ENCODE data around the gene SCFD2. TPM values are rescaled to one million over a fixed set of nuclear protein-coding genes. Genes with fewer than 3 reads are reported as not detected.
A peak's percentile ranks its signal among the peaks of the same experiment; 100 is the strongest.

The SCFD2 gene
- polyA plus RNA-seq, 2 donors, result 4.8 to 8.2 TPM

- no peak overlapping the region for H3K27ac ChIP-seq (ENCODE audit: low read depth in 2 of 2, low read length in 1 of 2)
- no peaks in the 10 kb centered on the region for H3K9me3 ChIP-seq (ENCODE audit: control insufficient read depth in 2 of 2, insufficient read depth in 1 of 2, low read depth in 1 of 2, low read length in 1 of 2)
- H3K27me3 ChIP-seq (ENCODE audit: control insufficient read depth in 1 of 2, insufficient read depth in 2 of 2, low read length in 2 of 2), result no peaks in the 10 kb centered on the region
- H3K36me3 ChIP-seq (ENCODE audit: control insufficient read depth in 2 of 2, insufficient read depth in 2 of 2, low read length in 1 of 2), result no peaks in the 10 kb centered on the region
- H3K4me3 ChIP-seq (ENCODE audit: low read depth in 1 of 2, low read length in 2 of 2), result no peak overlapping the region
- WGBS, 2 donors, result 51 to 53% methylated on average over 3 of the region's 3 CpGs
- H3K4me1 ChIP-seq (ENCODE audit: control insufficient read depth in 2 of 2, insufficient read depth in 2 of 2, low read length in 1 of 2), result peaks cover 0 to 4% of the 10 kb centered on the region in 2 donors
Measured at GRCh38 chr4:52825460-52826090, 540.3 kb downstream of the SCFD2 start.

GRCh38 chr4:52824603-52825459 is 541.0 kb downstream of the SCFD2 start:
- WGBS, 2 donors, result 56 to 61% methylated on average over 12 of the region's 12 CpGs
- H3K27ac ChIP-seq (ENCODE audit: low read depth in 2 of 2, low read length in 1 of 2), result peak overlapping the region in 1 of 2 donors; percentile 33
- no peaks in the 10 kb centered on the region for H3K9me3 ChIP-seq (ENCODE audit: control insufficient read depth in 2 of 2, insufficient read depth in 1 of 2, low read depth in 1 of 2, low read length in 1 of 2)
- peaks cover 0 to 4% of the 10 kb centered on the region in 2 donors for H3K4me1 ChIP-seq (ENCODE audit: control insufficient read depth in 2 of 2, insufficient read depth in 2 of 2, low read length in 1 of 2)
- H3K4me3 ChIP-seq (ENCODE audit: low read depth in 1 of 2, low read length in 2 of 2), result no peak overlapping the region
- H3K27me3 ChIP-seq (ENCODE audit: control insufficient read depth in 1 of 2, insufficient read depth in 2 of 2, low read length in 2 of 2), result no peaks in the 10 kb centered on the region
- H3K36me3 ChIP-seq (ENCODE audit: control insufficient read depth in 2 of 2, insufficient read depth in 2 of 2, low read length in 1 of 2), result no peaks in the 10 kb centered on the region

DNA sequence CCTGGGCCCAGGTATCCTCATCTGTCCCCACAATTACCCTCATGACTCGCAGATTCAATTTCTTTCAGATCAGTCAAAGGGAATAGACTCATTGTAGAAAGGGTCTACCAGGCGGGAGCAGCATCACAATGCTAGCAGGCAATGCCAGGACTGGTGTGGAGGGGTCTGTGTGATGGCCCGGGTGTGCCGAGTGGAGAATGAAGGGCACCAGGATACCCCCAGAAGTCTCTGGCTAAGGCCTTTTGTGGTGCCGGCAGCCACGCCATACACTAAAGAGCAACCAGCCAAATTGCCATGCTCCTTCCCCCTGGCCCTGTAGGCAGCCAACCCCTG is 541.6 kb downstream of the SCFD2 start:
- Histone ChIP-seq H3K27ac (ENCODE audit: low read depth in 2 of 2, low read length in 1 of 2) (peak overlapping the region in 1 of 2 donors; percentile 33), H3K36me3 (ENCODE audit: control insufficient read depth in 2 of 2, insufficient read depth in 2 of 2, low read length in 1 of 2) (no peaks in the 10 kb centered on the region)

DNA sequence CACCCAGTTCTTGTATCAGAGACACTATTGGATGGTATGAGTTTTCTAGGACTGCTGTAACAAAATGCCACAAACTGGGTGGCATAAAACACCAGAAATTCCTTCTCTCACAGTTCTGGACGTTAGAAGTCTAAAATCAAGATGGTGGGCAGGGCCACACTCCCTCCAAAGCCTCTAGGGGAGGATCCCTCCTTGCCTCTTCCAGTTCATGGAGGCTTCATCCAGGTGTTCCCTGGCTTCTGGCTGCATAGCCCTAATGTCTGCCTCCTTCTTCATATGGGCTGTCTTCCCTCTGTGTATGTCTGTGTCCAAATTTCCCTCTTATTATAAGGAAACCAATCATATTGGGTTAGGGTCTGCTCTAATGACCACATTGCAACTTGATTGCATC is 542.2 kb downstream of the SCFD2 start:
- no peak overlapping the region for H3K4me3 ChIP-seq (ENCODE audit: low read depth in 1 of 2, low read length in 2 of 2)

More for the DNA sequence above, 541.6 kb downstream of the SCFD2 start:
- WGBS, 2 donors, result 88 to 90% methylated on average over 6 of the region's 6 CpGs
- peaks cover 0 to 4% of the 10 kb centered on the region in 2 donors for H3K4me1 ChIP-seq (ENCODE audit: control insufficient read depth in 2 of 2, insufficient read depth in 2 of 2, low read length in 1 of 2)
- H3K27me3 ChIP-seq (ENCODE audit: control insufficient read depth in 1 of 2, insufficient read depth in 2 of 2, low read length in 2 of 2), result no peaks in the 10 kb centered on the region
- H3K9me3 ChIP-seq (ENCODE audit: control insufficient read depth in 2 of 2, insufficient read depth in 1 of 2, low read depth in 1 of 2, low read length in 1 of 2), result no peaks in the 10 kb centered on the region
- H3K4me3 ChIP-seq (ENCODE audit: low read depth in 1 of 2, low read length in 2 of 2), result no peak overlapping the region

More for the DNA sequence above, 542.2 kb downstream of the SCFD2 start:
- no peaks in the 10 kb centered on the region for H3K36me3 ChIP-seq (ENCODE audit: control insufficient read depth in 2 of 2, insufficient read depth in 2 of 2, low read length in 1 of 2)
- H3K4me1 ChIP-seq (ENCODE audit: control insufficient read depth in 2 of 2, insufficient read depth in 2 of 2, low read length in 1 of 2), result peaks cover 0 to 4% of the 10 kb centered on the region in 2 donors
- H3K27ac ChIP-seq (ENCODE audit: low read depth in 2 of 2, low read length in 1 of 2), result no peak overlapping the region
- no peaks in the 10 kb centered on the region for H3K9me3 ChIP-seq (ENCODE audit: control insufficient read depth in 2 of 2, insufficient read depth in 1 of 2, low read depth in 1 of 2, low read length in 1 of 2)
- 67 to 72% methylated on average over 1 of the region's 1 CpG for WGBS, 2 donors
- H3K27me3 ChIP-seq (ENCODE audit: control insufficient read depth in 1 of 2, insufficient read depth in 2 of 2, low read length in 2 of 2), result no peaks in the 10 kb centered on the region

Other genes with a start within 250 kb of the SCFD2 start
- 10 to 100 TPM; 17.8 to 22.3 TPM for gene FIP1L1, start 11.6 kb upstream of the SCFD2 start, polyA plus RNA-seq
- gene LNX1, start 225.4 kb upstream of the SCFD2 start, polyA plus RNA-seq, result 10 to 100 TPM; 16.8 to 44.2 TPM

All from esophagus (tissue), 2 donors.